GM19023 (cell line): ENCODE data around the gene PTPN3.

ENCODE experiments used
- ATAC-seq: cut with Tn5 transposase; IDR thresholded peaks from one replicate; pipeline ENCODE4 v1.9.1; 2021; ENCODE audit warnings: mild to moderate bottlenecking, moderate library complexity; ENCODE audit not compliant: unreplicated experiment

The PTPN3 gene

GRCh38 chr9:109504689-109505088, 6.6 kb upstream of the PTPN3 start:
- ATAC-seq: no peak

- no peak for ATAC-seq
Observed at GRCh38 chr9:109500421-109500974, 2.4 kb upstream of the PTPN3 start.

GRCh38 chr9:109499631-109500410, 1.7 kb upstream of the PTPN3 start:
- ATAC-seq: no peak

- ATAC-seq: no peak
Observed at GRCh38 chr9:109499093-109499630, 1.1 kb upstream of the PTPN3 start.

GRCh38 chr9:109497226-109498153, 617 bp downstream of the PTPN3 start:
- ATAC-seq: no peak

- ATAC-seq: no peak
Observed at GRCh38 chr9:109496841-109497225, 1.3 kb downstream of the PTPN3 start.

- no peak for ATAC-seq
Observed at GRCh38 chr9:109496218-109496617, 1.9 kb downstream of the PTPN3 start.

- ATAC-seq: no peak
Observed at GRCh38 chr9:109493648-109494047, 4.5 kb downstream of the PTPN3 start.

- no peak for ATAC-seq
Observed at GRCh38 chr9:109491590-109491989, 6.5 kb downstream of the PTPN3 start.

- ATAC-seq: no peak
Observed at GRCh38 chr9:109488791-109489492, 9.2 kb downstream of the PTPN3 start.

GRCh38 chr9:109488351-109488750, 9.8 kb downstream of the PTPN3 start:
- ATAC-seq: no peak

- ATAC-seq: no peak
Observed at GRCh38 chr9:109487247-109487646, 10.9 kb downstream of the PTPN3 start.

GRCh38 chr9:109483744-109484429, 14.2 kb downstream of the PTPN3 start:
- ATAC-seq: no peak

- no peak for ATAC-seq
Observed at GRCh38 chr9:109482391-109482916, 15.7 kb downstream of the PTPN3 start.

GRCh38 chr9:109481856-109482255, 16.3 kb downstream of the PTPN3 start:
- no peak for ATAC-seq

GRCh38 chr9:109479822-109480221, 18.3 kb downstream of the PTPN3 start:
- ATAC-seq: no peak

GRCh38 chr9:109478665-109479380, 19.3 kb downstream of the PTPN3 start:
- ATAC-seq: no peak

- no peak for ATAC-seq
Observed at GRCh38 chr9:109478051-109478563, 20.0 kb downstream of the PTPN3 start.
